Measurements from ENCODE around the gene OPCML.

OPCML gene

DNA sequence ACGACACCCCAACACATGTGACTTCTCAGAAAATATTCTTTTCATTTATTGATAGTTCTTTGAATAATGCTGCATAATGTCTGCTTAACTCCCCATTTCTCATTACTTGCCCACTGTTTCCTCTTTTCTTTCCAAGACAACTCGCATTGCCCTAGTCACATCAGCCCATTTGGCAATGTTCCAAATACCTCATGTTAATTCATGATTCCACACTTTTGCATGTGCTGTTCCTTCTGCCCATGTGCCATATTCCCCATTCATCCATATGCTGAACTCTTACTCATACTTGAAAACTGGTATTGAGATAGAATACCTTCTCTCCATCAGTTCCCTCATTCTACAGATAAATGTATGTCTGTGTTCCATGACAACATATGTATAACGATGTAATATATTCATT is 993.7 kb downstream of the OPCML start:
- TF ChIP-seq, protein P1, sequence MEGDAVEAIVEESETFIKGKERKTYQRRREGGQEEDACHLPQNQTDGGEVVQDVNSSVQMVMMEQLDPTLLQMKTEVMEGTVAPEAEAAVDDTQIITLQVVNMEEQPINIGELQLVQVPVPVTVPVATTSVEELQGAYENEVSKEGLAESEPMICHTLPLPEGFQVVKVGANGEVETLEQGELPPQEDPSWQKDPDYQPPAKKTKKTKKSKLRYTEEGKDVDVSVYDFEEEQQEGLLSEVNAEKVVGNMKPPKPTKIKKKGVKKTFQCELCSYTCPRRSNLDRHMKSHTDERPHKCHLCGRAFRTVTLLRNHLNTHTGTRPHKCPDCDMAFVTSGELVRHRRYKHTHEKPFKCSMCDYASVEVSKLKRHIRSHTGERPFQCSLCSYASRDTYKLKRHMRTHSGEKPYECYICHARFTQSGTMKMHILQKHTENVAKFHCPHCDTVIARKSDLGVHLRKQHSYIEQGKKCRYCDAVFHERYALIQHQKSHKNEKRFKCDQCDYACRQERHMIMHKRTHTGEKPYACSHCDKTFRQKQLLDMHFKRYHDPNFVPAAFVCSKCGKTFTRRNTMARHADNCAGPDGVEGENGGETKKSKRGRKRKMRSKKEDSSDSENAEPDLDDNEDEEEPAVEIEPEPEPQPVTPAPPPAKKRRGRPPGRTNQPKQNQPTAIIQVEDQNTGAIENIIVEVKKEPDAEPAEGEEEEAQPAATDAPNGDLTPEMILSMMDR (IDR thresholded peaks at IDR 0.05; ENCODE audit: poor library complexity, severe bottlenecking), result no peak
- DNase-seq (ENCODE audit: low spot score) (no peak), ATAC-seq (ENCODE audit: low read depth) (no peak)
- H3K27ac ChIP-seq (ENCODE audit: poor library complexity, severe bottlenecking), result no peak overlapping the region
- no peaks in the 10 kb centered on the region for H3K4me1 ChIP-seq (ENCODE audit: insufficient read depth, poor library complexity, severe bottlenecking)
- H3K36me3 ChIP-seq (ENCODE audit: low read depth), result no peaks in the 10 kb centered on the region
- H3K4me3 ChIP-seq (ENCODE audit: severe bottlenecking), result no peak overlapping the region
- no peaks in the 10 kb centered on the region for H3K9me3 ChIP-seq (ENCODE audit: severe bottlenecking)
- H3K27me3 ChIP-seq (ENCODE audit: insufficient read depth, poor library complexity, severe bottlenecking), result peaks cover 3% of the 10 kb centered on the region

DNA sequence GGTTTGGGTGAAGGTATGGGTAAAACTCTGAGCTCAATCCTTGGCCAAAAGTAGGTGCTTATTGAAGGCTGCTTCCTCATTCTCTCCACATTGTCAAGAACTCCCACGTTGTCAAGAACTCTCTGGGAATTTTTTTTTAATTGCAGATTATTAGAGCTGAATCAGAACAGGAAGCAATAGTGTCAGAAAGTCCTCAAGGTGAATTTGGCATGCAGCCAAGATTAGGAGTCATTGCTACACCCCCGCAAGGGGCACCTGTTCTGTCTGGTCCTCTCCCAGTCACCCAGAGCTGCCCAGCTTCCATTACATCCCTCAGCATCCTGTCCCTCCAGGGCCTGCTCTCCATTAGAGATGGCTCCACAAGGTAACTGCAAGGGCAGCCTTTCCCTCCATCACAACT is 996.5 kb downstream of the OPCML start:
- no peak for DNase-seq (ENCODE audit: low spot score)
- ATAC-seq (ENCODE audit: low read depth), result no peak
- TF ChIP-seq, protein P1 (IDR thresholded peaks at IDR 0.05; ENCODE audit: poor library complexity, severe bottlenecking), result no peak

DNA sequence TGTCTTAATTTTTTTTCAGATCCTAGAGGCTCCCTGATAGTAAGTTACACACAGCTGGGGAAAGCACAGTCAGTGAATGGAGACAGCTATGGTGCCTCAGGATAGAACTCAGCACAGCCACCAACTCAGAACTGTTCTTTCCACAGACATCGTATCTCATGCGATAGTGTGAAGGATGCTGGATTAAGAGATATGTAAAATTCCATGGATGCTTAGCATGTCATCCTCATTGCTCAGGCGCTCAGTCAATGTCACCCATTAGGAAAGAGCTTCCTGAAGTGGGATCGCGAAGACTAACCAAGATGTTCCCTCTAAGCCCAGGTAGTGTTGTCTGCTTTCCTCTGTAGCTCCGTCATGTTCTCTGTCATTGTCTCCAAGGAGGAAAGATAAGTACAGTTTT is 1000.4 kb downstream of the OPCML start:
- H3K4me3 ChIP-seq (ENCODE audit: severe bottlenecking), result no peak overlapping the region
- H3K27ac ChIP-seq (ENCODE audit: poor library complexity, severe bottlenecking), result no peak overlapping the region
- H3K36me3 ChIP-seq (ENCODE audit: low read depth), result no peaks in the 10 kb centered on the region
- ATAC-seq (ENCODE audit: low read depth) (no peak), DNase-seq (ENCODE audit: low spot score) (no peak)
- peaks cover 9% of the 10 kb centered on the region for H3K27me3 ChIP-seq (ENCODE audit: insufficient read depth, poor library complexity, severe bottlenecking)
- no peaks in the 10 kb centered on the region for H3K4me1 ChIP-seq (ENCODE audit: insufficient read depth, poor library complexity, severe bottlenecking)
- TF ChIP-seq, protein P1 (IDR thresholded peaks at IDR 0.05; ENCODE audit: poor library complexity, severe bottlenecking), result no peak
- no peaks in the 10 kb centered on the region for H3K9me3 ChIP-seq (ENCODE audit: severe bottlenecking)

More for the DNA sequence above, 996.5 kb downstream of the OPCML start:
- Histone ChIP-seq H3K9me3 (ENCODE audit: severe bottlenecking) (no peaks in the 10 kb centered on the region), H3K27me3 (ENCODE audit: insufficient read depth, poor library complexity, severe bottlenecking) (peaks cover 9% of the 10 kb centered on the region), H3K4me1 (ENCODE audit: insufficient read depth, poor library complexity, severe bottlenecking) (no peaks in the 10 kb centered on the region), H3K36me3 (ENCODE audit: low read depth) (no peaks in the 10 kb centered on the region), H3K4me3 (ENCODE audit: severe bottlenecking) (no peak overlapping the region), H3K27ac (ENCODE audit: poor library complexity, severe bottlenecking) (no peak overlapping the region)

DNA sequence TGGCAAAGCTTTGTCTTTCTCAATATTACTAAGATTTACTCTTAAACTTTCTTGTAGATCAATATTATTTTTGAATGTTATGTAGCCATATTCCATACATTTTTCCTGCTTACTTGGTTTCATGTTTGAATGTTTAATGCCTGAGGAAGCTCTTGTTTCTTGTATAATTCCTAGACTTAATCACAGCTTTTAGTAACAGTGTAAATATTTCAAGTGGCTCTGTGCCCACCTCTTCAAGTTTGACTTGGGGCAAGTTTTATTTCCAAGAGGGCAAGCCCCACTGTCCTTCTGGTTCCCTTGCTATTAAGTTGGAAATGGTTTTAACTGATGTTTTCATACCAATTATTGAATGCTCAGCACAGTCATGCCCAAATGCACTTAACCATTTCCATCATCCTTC is 1004.1 kb downstream of the OPCML start:
- peaks cover 4% of the 10 kb centered on the region for H3K27me3 ChIP-seq (ENCODE audit: insufficient read depth, poor library complexity, severe bottlenecking)
- no peaks in the 10 kb centered on the region for H3K4me1 ChIP-seq (ENCODE audit: insufficient read depth, poor library complexity, severe bottlenecking)
- H3K27ac ChIP-seq (ENCODE audit: poor library complexity, severe bottlenecking), result no peak overlapping the region
- no peak overlapping the region for H3K4me3 ChIP-seq (ENCODE audit: severe bottlenecking)
- no peaks in the 10 kb centered on the region for H3K36me3 ChIP-seq (ENCODE audit: low read depth)
- no peak for DNase-seq (ENCODE audit: low spot score)
- H3K9me3 ChIP-seq (ENCODE audit: severe bottlenecking), result no peaks in the 10 kb centered on the region
- TF ChIP-seq, protein P1 (IDR thresholded peaks at IDR 0.05; ENCODE audit: poor library complexity, severe bottlenecking), result no peak
- ATAC-seq (ENCODE audit: low read depth), result no peak

DNA sequence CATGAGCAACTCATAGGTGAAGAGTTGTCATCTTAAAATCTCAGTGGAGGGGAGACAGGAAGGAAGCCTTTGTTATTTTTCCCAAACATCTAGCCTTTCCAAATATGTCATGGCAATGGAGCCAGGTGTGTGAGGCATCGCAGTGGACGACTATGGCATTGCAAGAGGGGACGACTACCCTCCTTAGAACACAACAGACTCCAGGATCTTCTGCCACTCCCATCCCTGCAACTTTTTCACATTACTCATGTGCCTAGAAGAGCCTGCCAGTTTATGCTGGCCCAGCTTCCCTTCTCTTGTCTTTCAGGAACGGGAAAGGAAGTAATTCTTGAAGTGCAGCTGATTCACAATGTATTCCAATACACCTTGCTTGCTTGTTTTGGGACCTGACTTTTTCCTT is 1008.4 kb downstream of the OPCML start:
- Histone ChIP-seq H3K4me3 (ENCODE audit: severe bottlenecking) (no peak overlapping the region), H3K27me3 (ENCODE audit: insufficient read depth, poor library complexity, severe bottlenecking) (no peaks in the 10 kb centered on the region), H3K36me3 (ENCODE audit: low read depth) (no peaks in the 10 kb centered on the region), H3K4me1 (ENCODE audit: insufficient read depth, poor library complexity, severe bottlenecking) (no peaks in the 10 kb centered on the region), H3K9me3 (ENCODE audit: severe bottlenecking) (no peaks in the 10 kb centered on the region), H3K27ac (ENCODE audit: poor library complexity, severe bottlenecking) (no peak overlapping the region)
- DNase-seq (ENCODE audit: low spot score) (no peak), ATAC-seq (ENCODE audit: low read depth) (peak; percentile 71; the same call in 2 of the 3 replicates)
- TF ChIP-seq, protein P1 (IDR thresholded peaks at IDR 0.05; ENCODE audit: poor library complexity, severe bottlenecking), result no peak
